Testis (tissue), 3 donors: ENCODE data around the gene RTP3. TPM values are rescaled to one million over a fixed set of nuclear protein-coding genes. Genes with fewer than 3 reads are reported as not detected.

ENCODE experiments used
- DNase-seq: peaks from one replicate; pipeline ENCODE4 v3.0.0-alpha.2; 2019
- H3K27ac ChIP-seq, 2 donors: fragments of 200-600 bp; sonication (generic); one replicate each; pipeline ENCODE4 v1.5.1; 2019
- H3K27me3 ChIP-seq: fragments of 200-600 bp; sonication (generic); one replicate; pipeline ENCODE4 v1.5.1; 2019
- H3K36me3 ChIP-seq: fragments of 200-600 bp; sonication (generic); one replicate; pipeline ENCODE4 v1.5.1; 2017; ENCODE audit warnings: low read depth; ENCODE audit errors: missing control alignments
- H3K4me1 ChIP-seq: fragments of 200-600 bp; sonication (generic); one replicate; pipeline ENCODE4 v1.5.1; 2019
- H3K4me3 ChIP-seq, 2 donors: fragments of 200-600 bp; sonication (generic); one replicate each; pipeline ENCODE4 v1.5.1; 2017 to 2019
- H3K9me3 ChIP-seq: fragments of 200-600 bp; sonication (generic); one replicate; pipeline ENCODE4 v1.5.1; 2017
- CTCF ChIP-seq, 3 experiments: fragments of 450-650 bp in 2 of 3; fragments of 200-600 bp in 1 of 3; sonication (generic) in 1 of 3; IDR thresholded peaks; one replicate each; pipeline ENCODE4 v1.5.1; 2016 to 2019; ENCODE audit warnings: antibody characterized with exemption in 3 of 3, mild to moderate bottlenecking in 2 of 3, moderate library complexity in 1 of 3
- POLR2A ChIP-seq: fragments of 450-650 bp; IDR thresholded peaks from one replicate; pipeline ENCODE4 v1.6.1; 2017; ENCODE audit warnings: antibody characterized with exemption, mild to moderate bottlenecking, moderate library complexity
- WGBS, 2 donors: methylation state at CpG; one replicate each; pipeline ENCODE4 v1.1.5; 2018; 5-methylcytosine and 5-hydroxymethylcytosine counted together
- intact Hi-C: fragments of 100-400 bp; cut with DNase I; formaldehyde crosslinking; loops from one replicate; pipeline ENCODE4 v1.15.1; 2023; ENCODE audit warnings: low total_unique reads
- polyA plus RNA-seq: library from polyadenylated mRNA; stranded (reverse); fragments of 350-450 nt; fragmentation: Illumina TruSeq; extraction: RNeasy Lipid Tissue Mini Kit (QIAGEN cat#74804); gene quantifications from one replicate; pipeline ENCODE4 v1.2.3, GENCODE V29; 2014; ENCODE audit warnings: low read depth, low replicate concordance; ENCODE audit not compliant: insufficient read depth
- total RNA-seq, 2 donors: library from RNA; depleted of rRNA; stranded (reverse); fragments of >200 nt; gene quantifications; one replicate each; pipeline ENCODE4 v1.2.3, GENCODE V29; 2016

RTP3 gene
- total and polyA plus RNA-seq, 3 donors from 2014 or later, result 0.50 to 2.0 (median 1.1) TPM

GRCh38 chr3:46483825-46484224 is 14.0 kb upstream of the RTP3 start:
- intact Hi-C loops, result no loop called here
- TF ChIP-seq CTCF (IDR thresholded peaks at IDR 0.05) (no peak), POLR2A (no peak)
- no peak for DNase-seq
- Histone ChIP-seq H3K4me1 (no peaks in the 10 kb centered on the region), H3K36me3 (no peaks in the 10 kb centered on the region), H3K27ac (no peak overlapping the region), H3K9me3 (no peaks in the 10 kb centered on the region), H3K27me3 (no peaks in the 10 kb centered on the region), H3K4me3 (no peak overlapping the region)
- WGBS, 2 donors, result 78 to 90% methylated on average over 2 of the region's 2 CpGs

GRCh38 chr3:46484388-46484787 is 13.4 kb upstream of the RTP3 start:
- Histone ChIP-seq H3K4me3 (no peak overlapping the region), H3K36me3 (no peaks in the 10 kb centered on the region), H3K27me3 (no peaks in the 10 kb centered on the region), H3K9me3 (no peaks in the 10 kb centered on the region), H3K27ac (no peak overlapping the region), H3K4me1 (no peaks in the 10 kb centered on the region)
- 92% methylated on average over 1 of the region's 1 CpG; no CpG with 5 or more reads in 1 of the 2 donors for WGBS, 2 donors
- DNase-seq, result no peak
- TF ChIP-seq CTCF (IDR thresholded peaks at IDR 0.05) (no peak), POLR2A (no peak)
- intact Hi-C loops, result no loop called here

- Histone ChIP-seq H3K36me3 (no peaks in the 10 kb centered on the region), H3K27me3 (no peaks in the 10 kb centered on the region), H3K27ac (no peak overlapping the region), H3K9me3 (no peaks in the 10 kb centered on the region), H3K4me1 (no peaks in the 10 kb centered on the region), H3K4me3 (no peak overlapping the region)
- intact Hi-C loops, result no loop called here
- DNase-seq, result no peak
- TF ChIP-seq CTCF (IDR thresholded peaks at IDR 0.05) (no peak), POLR2A (no peak)
- 66 to 87% methylated on average over 3 to 10 of the region's 10 CpGs for WGBS, 2 donors
Observed at GRCh38 chr3:46484911-46485778, 12.6 kb upstream of the RTP3 start.

- no peaks in the 10 kb centered on the region for H3K9me3 ChIP-seq
Observed at GRCh38 chr3:46485779-46486175, 12.0 kb upstream of the RTP3 start.

GRCh38 chr3:46488735-46489361 is 8.9 kb upstream of the RTP3 start:
- Histone ChIP-seq H3K27ac (no peak overlapping the region), H3K27me3 (no peaks in the 10 kb centered on the region), H3K4me3 (no peak overlapping the region), H3K4me1 (no peaks in the 10 kb centered on the region), H3K9me3 (no peaks in the 10 kb centered on the region), H3K36me3 (no peaks in the 10 kb centered on the region)
- WGBS, 2 donors, result 11 to 14% methylated on average over 17 to 26 of the region's 26 CpGs
- intact Hi-C loops, result no loop called here
- TF ChIP-seq POLR2A (no peak), CTCF (IDR thresholded peaks at IDR 0.05) (peak; percentile 77 to 88 (median 81))
- peak; percentile 93 for DNase-seq

More at GRCh38 chr3:46485779-46486175, 12.0 kb upstream of the RTP3 start:
- H3K36me3 ChIP-seq, result no peaks in the 10 kb centered on the region
- no peak overlapping the region for H3K27ac ChIP-seq
- TF ChIP-seq POLR2A, result no peak
- no peak for DNase-seq
- 83 to 95% methylated on average over 4 of the region's 4 CpGs for WGBS, 2 donors
- no peaks in the 10 kb centered on the region for H3K27me3 ChIP-seq
- intact Hi-C loops, result no loop called here
- no peak overlapping the region for H3K4me3 ChIP-seq
- H3K4me1 ChIP-seq, result no peaks in the 10 kb centered on the region
